HuH-7 (cell line): ENCODE measurements around the gene RARA.
A peak's percentile ranks its signal among the peaks of the same experiment; 100 is the strongest.

Source experiments
- DNase-seq: peaks from one replicate; pipeline ENCODE4 v3.0.0; 2011; ENCODE audit warnings: low spot score

RARA gene

GRCh38 chr17:40316571-40317344 is 7.8 kb downstream of the RARA start:
- DNase-seq: peak; percentile 74

- peak; percentile 81 for DNase-seq
These were observed 8.4 kb downstream of the RARA start for GRCh38 chr17:40317345-40317873.

GRCh38 chr17:40317880-40318829 is 9.2 kb downstream of the RARA start:
- peak; percentile 99 for DNase-seq

- DNase-seq: peak; percentile 10
These were observed 9.9 kb downstream of the RARA start for GRCh38 chr17:40318830-40319391.

GRCh38 chr17:40319651-40320540 is 10.9 kb downstream of the RARA start:
- no peak for DNase-seq

DNA sequence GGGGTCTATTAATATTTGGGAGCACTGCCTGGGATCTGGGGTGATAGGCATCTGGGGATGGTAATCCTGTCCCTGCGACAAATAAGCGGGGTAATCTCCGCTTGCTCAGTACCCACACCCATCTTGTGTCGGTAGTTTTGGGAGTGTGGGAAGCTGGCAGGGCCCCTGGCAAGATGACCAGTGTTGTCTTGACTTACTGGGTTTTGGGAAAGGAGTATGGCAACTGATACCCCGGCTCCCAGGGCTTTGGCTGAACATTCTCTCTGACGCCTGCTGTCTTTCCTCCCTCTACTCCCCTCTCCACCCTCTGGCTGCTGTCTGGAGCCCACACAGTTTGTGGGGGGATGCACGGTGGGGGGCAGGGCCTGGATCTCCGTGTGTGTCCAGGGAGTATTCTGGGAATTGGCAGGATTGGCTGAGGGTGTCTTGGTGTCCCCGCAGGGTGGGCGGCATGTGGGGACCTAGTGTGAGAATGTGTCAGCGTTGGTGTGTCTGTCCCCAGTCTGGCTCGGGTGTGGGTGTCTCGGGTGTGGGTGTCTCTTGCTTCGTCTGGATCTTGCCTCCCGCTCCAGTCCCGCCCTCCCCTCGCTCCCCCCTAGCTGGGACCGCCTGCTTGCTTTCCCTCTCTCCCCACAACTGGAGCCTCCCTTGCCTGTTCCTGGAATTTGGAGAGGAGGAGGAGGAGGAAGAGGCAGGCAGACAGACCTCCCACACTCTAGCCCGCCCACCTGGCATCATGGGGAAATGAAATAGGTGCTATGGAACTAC is 12.0 kb downstream of the RARA start:
- DNase-seq: no peak

- DNase-seq: no peak
These were observed 12.5 kb downstream of the RARA start for GRCh38 chr17:40321524-40321929.

DNA sequence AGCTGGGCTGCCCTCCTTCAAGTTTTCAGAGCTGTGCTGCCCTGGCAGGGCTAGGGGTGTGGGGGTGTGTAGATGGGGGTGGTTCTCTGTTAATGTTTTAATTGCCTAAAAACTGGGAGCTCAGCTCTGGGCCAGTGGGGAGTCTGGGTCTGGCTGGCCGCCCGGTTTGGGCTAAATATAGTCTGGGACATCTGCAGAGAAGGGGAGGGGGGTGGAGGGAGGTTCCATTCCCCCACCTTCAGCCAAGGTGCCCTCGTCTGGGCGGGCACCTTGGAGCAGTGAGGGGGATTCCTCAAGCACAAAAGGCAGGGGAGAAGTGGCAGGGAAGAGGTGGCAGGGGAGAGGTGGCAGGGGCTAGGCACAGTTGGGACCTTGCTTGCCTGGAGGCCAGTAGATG is 13.0 kb downstream of the RARA start:
- no peak for DNase-seq

- DNase-seq: no peak
These were observed 13.7 kb downstream of the RARA start for GRCh38 chr17:40322358-40323315.

GRCh38 chr17:40323391-40324381 is 14.7 kb downstream of the RARA start:
- DNase-seq: no peak

- DNase-seq: no peak
These were observed 16.4 kb downstream of the RARA start for GRCh38 chr17:40325156-40326013.

DNA sequence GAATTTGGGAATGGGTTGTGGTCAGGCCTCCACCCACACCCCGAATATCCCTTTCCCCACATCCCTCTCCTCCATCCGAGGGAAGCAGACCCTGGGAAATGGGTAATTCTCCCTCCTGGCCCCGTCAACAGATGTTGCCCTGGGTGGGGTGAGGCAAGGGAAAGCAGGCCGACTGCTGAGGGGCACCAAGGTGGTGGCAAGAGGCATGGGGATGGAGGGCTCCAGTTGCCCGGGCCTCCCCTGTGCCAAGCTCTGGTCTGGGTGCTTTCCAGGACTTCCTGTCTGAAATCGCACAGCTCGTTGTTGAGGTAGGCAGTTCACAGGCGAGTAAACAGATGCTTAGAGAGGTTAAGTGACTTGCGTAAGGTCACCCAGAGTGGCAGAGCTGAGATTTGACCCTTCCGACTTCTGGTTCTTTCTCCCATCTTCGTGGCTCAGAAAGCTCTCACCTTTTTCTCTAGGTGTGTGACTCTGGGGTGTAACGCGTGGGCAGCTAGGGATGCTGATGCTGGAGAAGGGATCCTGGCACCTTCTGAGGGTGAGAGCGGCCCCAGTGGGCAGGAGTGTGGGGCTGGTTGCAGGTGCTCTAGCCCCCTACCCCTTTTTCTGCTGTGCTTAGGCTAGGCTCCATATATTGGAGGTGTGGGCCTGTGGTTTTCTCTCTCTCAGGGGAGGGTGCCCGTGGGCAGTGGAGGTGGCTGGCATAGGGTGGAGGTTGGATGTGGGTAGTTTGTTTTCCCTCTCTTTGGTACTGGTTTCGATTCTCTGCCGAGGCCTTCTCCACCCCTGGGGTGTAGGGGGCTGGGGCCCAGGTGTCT is 17.2 kb downstream of the RARA start:
- no peak for DNase-seq

DNA sequence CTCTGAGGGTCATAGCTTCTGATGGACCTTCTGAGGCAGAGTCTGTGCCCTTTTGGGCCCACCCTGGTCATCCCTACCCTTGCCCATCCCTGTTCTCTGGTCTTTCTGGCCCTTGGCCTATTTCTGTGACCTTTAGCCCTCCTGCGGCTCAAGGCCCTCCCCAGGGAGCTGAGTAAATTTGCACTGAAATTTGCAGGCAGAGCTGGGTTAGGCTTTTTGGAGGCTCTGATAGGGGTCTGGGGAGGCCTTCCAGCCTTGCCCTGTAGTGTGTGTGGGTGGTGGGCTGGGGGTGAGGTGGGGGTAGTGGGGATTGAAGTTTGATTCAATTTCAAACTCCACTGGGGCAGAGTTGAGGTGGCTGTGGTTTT is 17.8 kb downstream of the RARA start:
- no peak for DNase-seq

- DNase-seq: no peak
These were observed 18.3 kb downstream of the RARA start for GRCh38 chr17:40327244-40327729.

- DNase-seq: no peak
These were observed 18.9 kb downstream of the RARA start for GRCh38 chr17:40327735-40328385.

GRCh38 chr17:40328386-40328766 is 19.4 kb downstream of the RARA start:
- DNase-seq: no peak
